Measurements from ENCODE around the gene RFNG.

Gene RFNG

GRCh38 chr17:81998691-81999438, 52.7 kb downstream of the RFNG start:
- no peak for DNase-seq

DNA sequence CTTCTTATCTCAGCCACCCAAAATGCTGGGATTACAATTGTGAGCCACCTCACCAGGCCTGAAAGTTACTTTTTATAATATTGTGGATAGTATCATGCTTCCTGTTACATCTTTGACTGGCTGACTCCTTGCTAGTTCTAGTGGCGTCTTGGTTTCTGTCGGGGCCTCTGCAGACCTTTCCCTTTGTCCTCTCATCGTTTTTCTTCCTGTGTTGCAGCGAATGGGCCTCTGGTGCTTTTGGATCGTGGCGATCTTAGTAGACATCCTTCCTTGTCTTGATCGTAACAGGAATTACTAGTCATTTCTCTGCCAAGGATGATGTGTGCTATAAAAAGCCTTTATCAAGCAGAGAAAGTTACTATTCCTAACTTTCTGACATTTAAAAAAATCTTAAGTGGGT, 53.4 kb downstream of the RFNG start:
- DNase-seq = no peak

All from NCI-H1092 (cell line).